RWPE2 (cell line): ENCODE results near the gene TMCC1.

Experiments used
- ATAC-seq: fragments of 200-7000 bp; cut with Tn5 transposase; 3 replicates; pipeline ENCODE4 v1.9.1; 2021; ENCODE audit warnings: low read depth
- DNase-seq: peaks from one replicate; pipeline ENCODE4 v3.0.0-alpha.2; 2020; ENCODE audit warnings: low spot score
- H3K27ac ChIP-seq: fragments of 450-650 bp; 2 replicates; pipeline ENCODE4 v1.5.1; 2017; ENCODE audit warnings: mild to moderate bottlenecking; ENCODE audit not compliant: poor library complexity, severe bottlenecking
- H3K27me3 ChIP-seq: fragments of 250-450 bp; sonication (Bioruptor Pico); 2 replicates; pipeline ENCODE4 v1.5.1; 2021; ENCODE audit warnings: mild to moderate bottlenecking, moderate library complexity; ENCODE audit not compliant: insufficient read depth, poor library complexity, severe bottlenecking
- H3K36me3 ChIP-seq: fragments of 250-450 bp; sonication (Bioruptor Pico); 2 replicates; pipeline ENCODE4 v1.5.1; 2020; ENCODE audit warnings: low read depth, mild to moderate bottlenecking, moderate library complexity
- H3K4me1 ChIP-seq: fragments of 250-450 bp; sonication (Bioruptor Pico); 2 replicates; pipeline ENCODE4 v1.5.1; 2021; ENCODE audit warnings: mild to moderate bottlenecking, moderate library complexity; ENCODE audit not compliant: insufficient read depth, poor library complexity, severe bottlenecking
- H3K4me3 ChIP-seq: fragments of 250-450 bp; sonication (Bioruptor Pico); 2 replicates; pipeline ENCODE4 v1.5.1; 2021; ENCODE audit warnings: mild to moderate bottlenecking, moderate library complexity; ENCODE audit not compliant: severe bottlenecking
- H3K9me3 ChIP-seq: fragments of 250-450 bp; sonication (Bioruptor Pico); 2 replicates; pipeline ENCODE4 v1.5.1; 2021; ENCODE audit warnings: mild to moderate bottlenecking, moderate library complexity; ENCODE audit not compliant: severe bottlenecking
- TF ChIP-seq, protein P1 (sequence below): fragments of 450-650 bp; IDR thresholded peaks from one replicate; pipeline ENCODE4 v1.5.1; 2017; ENCODE audit warnings: mild to moderate bottlenecking, moderate library complexity; ENCODE audit not compliant: poor library complexity, severe bottlenecking

TMCC1 gene

DNA sequence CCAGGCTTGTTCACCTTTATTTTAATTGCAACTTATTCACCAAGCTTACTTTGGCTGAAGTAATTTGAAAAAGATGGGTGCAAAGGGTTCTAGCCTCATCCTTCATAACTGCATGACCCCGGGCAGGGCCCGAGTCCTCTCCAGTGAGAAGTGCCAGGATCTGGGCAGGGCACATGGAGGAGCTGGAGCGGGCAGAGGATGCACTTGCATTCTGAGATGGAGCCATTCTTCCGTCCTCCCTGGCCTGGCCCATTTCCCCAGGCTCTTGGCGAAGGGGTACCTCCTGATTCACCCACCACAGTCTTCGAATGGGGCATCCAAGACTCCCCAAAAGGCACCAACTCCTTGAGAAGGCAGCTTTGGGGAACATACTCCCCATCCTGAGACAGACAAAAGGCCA, 264.5 kb downstream of the TMCC1 start:
- Histone ChIP-seq H3K27ac (no peak overlapping the region), H3K27me3 (no peaks in the 10 kb centered on the region), H3K4me1 (peaks cover 14% of the 10 kb centered on the region), H3K36me3 (no peaks in the 10 kb centered on the region), H3K9me3 (no peaks in the 10 kb centered on the region), H3K4me3 (no peak overlapping the region)
- no peak for ATAC-seq
- TF ChIP-seq, protein P1, sequence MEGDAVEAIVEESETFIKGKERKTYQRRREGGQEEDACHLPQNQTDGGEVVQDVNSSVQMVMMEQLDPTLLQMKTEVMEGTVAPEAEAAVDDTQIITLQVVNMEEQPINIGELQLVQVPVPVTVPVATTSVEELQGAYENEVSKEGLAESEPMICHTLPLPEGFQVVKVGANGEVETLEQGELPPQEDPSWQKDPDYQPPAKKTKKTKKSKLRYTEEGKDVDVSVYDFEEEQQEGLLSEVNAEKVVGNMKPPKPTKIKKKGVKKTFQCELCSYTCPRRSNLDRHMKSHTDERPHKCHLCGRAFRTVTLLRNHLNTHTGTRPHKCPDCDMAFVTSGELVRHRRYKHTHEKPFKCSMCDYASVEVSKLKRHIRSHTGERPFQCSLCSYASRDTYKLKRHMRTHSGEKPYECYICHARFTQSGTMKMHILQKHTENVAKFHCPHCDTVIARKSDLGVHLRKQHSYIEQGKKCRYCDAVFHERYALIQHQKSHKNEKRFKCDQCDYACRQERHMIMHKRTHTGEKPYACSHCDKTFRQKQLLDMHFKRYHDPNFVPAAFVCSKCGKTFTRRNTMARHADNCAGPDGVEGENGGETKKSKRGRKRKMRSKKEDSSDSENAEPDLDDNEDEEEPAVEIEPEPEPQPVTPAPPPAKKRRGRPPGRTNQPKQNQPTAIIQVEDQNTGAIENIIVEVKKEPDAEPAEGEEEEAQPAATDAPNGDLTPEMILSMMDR = no peak
- no peak for DNase-seq

DNA sequence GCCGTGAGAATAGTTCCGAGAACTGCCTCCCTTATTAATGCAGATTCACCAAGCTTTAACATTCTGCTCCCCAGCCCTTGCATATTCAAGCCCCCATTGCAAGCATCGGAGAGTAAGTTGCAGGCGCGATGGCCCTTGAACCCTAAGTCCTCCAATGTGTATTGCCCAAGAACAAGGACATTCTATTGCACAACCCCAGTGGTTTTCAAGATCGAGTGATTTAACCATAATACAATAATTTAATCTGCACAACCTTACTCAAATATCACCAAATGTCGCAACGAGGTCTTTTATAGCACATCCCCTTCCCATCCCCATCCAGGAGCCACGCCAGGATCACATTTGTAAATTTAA, 265.4 kb downstream of the TMCC1 start:
- TF ChIP-seq, protein P1 = peak; percentile 55
- Histone ChIP-seq H3K27ac (peak overlapping the region; percentile 92), H3K36me3 (no peaks in the 10 kb centered on the region), H3K4me3 (peak overlapping the region; percentile 50), H3K9me3 (no peaks in the 10 kb centered on the region), H3K27me3 (no peaks in the 10 kb centered on the region), H3K4me1 (peaks cover 14% of the 10 kb centered on the region)
- no peak for DNase-seq
- ATAC-seq = no peak

DNA sequence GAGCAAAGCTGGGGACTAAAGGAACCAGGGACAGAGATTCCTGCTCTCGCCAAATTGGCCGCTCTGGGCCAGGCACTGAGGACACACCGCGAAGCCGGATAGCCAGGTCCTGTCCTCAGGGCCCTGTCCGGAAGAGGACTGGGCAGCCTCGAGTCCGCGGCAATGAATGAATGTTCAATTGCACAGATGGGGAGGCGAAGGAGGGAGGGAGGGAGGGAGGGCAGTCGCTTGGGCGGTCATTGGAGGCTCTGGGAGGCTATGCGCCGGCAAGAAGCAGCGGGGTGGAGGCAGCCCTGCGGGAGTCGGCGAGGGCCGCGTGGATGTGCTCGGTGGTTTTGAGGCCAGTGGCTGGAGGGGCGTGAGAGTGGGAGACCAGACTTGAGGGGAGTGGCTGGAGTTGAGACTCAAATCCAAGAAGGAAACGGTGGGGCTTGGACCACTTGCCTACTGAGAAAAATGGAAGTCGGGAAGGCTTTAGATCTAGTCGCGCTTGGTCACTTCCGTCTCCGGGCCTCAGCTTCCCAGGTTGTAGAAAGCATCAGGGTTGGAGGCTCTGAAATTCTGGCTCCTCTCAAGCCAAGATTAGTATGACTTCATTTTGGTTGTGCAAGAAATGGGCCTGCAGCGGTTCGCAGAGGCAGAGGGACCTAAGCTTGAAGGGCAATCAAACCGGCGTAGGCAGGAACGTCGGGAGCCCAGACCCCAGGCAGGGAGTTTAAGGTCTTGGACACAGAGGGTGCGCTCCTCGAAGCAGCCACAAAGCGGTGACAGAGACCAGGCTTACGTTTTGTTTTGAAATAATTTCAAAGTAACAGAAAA, 266.0 kb downstream of the TMCC1 start:
- DNase-seq (peak; percentile 67), ATAC-seq (peak; percentile 49)
- H3K4me1 ChIP-seq = peaks cover 14% of the 10 kb centered on the region
- TF ChIP-seq, protein P1 = peak; percentile 84
- H3K9me3 ChIP-seq = no peaks in the 10 kb centered on the region
- peak overlapping the region; percentile 92 for H3K27ac ChIP-seq
- H3K27me3 ChIP-seq = no peaks in the 10 kb centered on the region
- peak overlapping the region; percentile 50 for H3K4me3 ChIP-seq
- no peaks in the 10 kb centered on the region for H3K36me3 ChIP-seq

DNA sequence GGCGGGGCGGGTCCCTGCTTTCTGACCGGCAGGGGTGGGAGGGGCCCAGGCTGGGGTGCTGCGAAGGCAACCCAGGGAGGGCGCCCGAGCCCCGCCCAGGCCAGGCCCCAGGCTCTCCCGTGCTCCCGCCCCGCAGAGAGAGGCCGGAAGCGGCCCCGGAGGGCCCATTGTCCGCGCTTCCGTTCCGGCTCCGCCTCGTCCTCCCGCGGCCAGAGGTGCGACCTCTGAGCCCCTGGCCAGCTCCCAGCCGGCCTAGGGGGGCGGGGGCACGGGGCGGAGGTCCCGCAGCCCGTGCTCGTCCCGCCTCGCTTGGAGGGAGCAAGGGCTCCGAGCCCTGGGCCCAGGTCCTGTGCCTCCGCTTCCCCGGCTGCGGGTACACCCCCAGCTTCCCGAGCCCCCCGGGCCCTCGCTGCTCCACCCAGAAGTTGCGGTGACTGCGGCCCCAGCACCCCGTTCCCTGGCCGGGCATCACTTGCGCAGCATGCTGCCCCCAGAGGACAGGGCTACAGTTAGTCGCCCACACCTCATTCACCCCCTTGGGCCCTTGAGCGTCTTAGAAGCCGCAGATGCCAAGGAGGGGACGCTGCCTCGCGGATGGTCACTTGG, 266.7 kb downstream of the TMCC1 start:
- H3K27me3 ChIP-seq = no peaks in the 10 kb centered on the region
- H3K36me3 ChIP-seq = no peaks in the 10 kb centered on the region
- H3K9me3 ChIP-seq = no peaks in the 10 kb centered on the region
- peak; percentile 88 for ATAC-seq
- H3K4me3 ChIP-seq = peak overlapping the region; percentile 50
- peak overlapping the region; percentile 92 for H3K27ac ChIP-seq
- peaks cover 14% of the 10 kb centered on the region for H3K4me1 ChIP-seq
- TF ChIP-seq, protein P1 = no peak
- DNase-seq = peak; percentile 95
